Stimulated activated naive CD8-positive, alpha-beta T cell treated with anti-CD3 and anti-CD28 coated beads, Interleukin-15, amount 100 ng/mL, for 72 hours (primary cell): ENCODE measurements around the gene KLK3.
"Not testable (repeated sequence)": the region's sequence is repeated elsewhere in the genome, so short reads cannot be mapped to it uniquely, and the experiment has no call there.

ENCODE experiments used
- ATAC-seq: fragments of 150-1000 bp; cut with Tn5 transposase; 2 replicates; pipeline ENCODE4 v1.10.0; 2021; ENCODE audit warnings: mild to moderate bottlenecking, moderate library complexity
- DNase-seq, 2 donors: peaks; one replicate each; pipeline ENCODE4 v3.0.0; 2021 to 2022
- H3K27ac Mint-ChIP-seq, 2 donors: one replicate each; pipeline ENCODE4 v1.8.0; 2022; ENCODE audit warnings: mild to moderate bottlenecking in 2 of 2, mixed read lengths in 2 of 2, moderate library complexity in 2 of 2
- H3K27me3 Mint-ChIP-seq: one replicate; pipeline ENCODE4 v1.8.0; 2022; ENCODE audit warnings: mixed read lengths
- H3K4me1 Mint-ChIP-seq: one replicate; pipeline ENCODE4 v1.8.0; 2022; ENCODE audit warnings: mild to moderate bottlenecking, mixed read lengths
- H3K4me3 Mint-ChIP-seq, 2 donors: one replicate each; pipeline ENCODE4 v1.8.0; 2022; ENCODE audit warnings: mild to moderate bottlenecking in 2 of 2, mixed read lengths in 2 of 2, moderate library complexity in 1 of 2
- H3K9me3 Mint-ChIP-seq, 2 donors: one replicate each; pipeline ENCODE4 v1.8.0; 2022; ENCODE audit warnings: mixed read lengths in 2 of 2

KLK3 gene

DNA sequence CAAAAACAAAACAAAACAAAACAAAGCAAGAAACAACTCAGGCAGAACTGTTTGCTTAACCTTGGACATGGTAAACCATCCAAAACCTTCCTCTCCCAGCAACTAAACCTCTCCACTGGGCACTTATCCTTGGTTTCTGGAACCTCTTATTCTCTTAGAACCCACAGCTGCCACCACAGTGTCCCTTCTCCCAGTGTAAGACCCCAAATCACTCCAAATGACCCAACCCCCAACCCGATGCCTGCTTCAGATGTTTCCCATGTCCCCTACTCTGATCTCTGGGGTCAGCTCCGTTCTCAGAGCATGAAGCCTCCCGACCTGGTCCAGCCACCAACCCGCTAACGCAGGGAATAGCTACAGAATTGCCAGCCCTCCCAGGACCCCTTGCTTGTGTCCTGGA is 19.5 kb downstream of the KLK3 start:
- peaks cover 49% of the 10 kb centered on the region for H3K27me3 Mint-ChIP-seq
- ATAC-seq: no peak

DNA sequence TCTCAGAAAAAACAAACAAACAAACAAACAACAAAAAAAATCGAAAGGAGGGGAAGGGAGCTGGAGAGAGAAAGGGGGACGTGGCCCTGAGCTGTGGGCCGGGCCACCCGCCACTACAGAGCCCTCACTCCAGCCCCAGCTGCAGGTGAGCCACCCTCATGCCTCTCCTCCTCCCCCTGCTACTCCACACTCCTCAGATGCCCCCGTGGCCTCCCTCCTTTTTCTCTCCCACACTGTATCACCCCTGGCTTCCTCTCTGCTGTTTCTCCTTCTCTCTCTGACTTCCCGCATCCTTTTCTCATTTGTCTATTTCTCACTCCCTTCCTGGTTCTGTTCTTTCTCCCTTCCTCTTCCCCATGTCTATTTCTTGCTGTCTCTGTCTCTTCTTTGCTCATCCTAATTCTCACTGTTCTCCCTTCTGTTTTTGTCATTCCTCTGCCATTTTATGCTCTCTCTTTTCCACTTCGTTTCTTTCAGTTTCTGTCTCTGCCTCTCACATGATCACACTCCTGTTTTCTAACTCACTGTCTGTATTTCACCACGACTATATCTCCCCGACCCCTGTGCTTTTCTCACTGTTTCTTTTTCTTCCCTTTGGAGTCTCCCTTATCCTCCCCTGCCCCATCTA is 21.2 kb downstream of the KLK3 start:
- Mint-ChIP-seq H3K27ac (no peak overlapping the region), H3K4me1 (no peaks in the 10 kb centered on the region), H3K4me3 (no peak overlapping the region), H3K9me3 (no peaks in the 10 kb centered on the region), H3K27me3 (peaks cover 45% of the 10 kb centered on the region)
- ATAC-seq (no peak), DNase-seq (no peak)

More for the DNA sequence above, 19.5 kb downstream of the KLK3 start:
- Mint-ChIP-seq H3K4me3 (no peak overlapping the region), H3K27ac (no peak overlapping the region), H3K4me1 (no peaks in the 10 kb centered on the region), H3K9me3 (no peaks in the 10 kb centered on the region)
- DNase-seq: no peak

DNA sequence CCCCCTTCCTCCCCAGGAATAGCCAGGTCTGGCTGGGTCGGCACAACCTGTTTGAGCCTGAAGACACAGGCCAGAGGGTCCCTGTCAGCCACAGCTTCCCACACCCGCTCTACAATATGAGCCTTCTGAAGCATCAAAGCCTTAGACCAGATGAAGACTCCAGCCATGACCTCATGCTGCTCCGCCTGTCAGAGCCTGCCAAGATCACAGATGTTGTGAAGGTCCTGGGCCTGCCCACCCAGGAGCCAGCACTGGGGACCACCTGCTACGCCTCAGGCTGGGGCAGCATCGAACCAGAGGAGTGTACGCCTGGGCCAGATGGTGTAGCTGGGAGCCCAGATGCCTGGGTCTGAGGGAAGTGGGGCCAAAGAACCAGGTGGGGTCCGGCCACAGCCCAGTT is 21.7 kb downstream of the KLK3 start:
- Mint-ChIP-seq H3K27ac (no peak overlapping the region), H3K9me3 (no peaks in the 10 kb centered on the region), H3K4me3 (no peak overlapping the region), H3K27me3 (peaks cover 45% of the 10 kb centered on the region), H3K4me1 (no peaks in the 10 kb centered on the region)
- ATAC-seq: no peak
- DNase-seq: no peak

DNA sequence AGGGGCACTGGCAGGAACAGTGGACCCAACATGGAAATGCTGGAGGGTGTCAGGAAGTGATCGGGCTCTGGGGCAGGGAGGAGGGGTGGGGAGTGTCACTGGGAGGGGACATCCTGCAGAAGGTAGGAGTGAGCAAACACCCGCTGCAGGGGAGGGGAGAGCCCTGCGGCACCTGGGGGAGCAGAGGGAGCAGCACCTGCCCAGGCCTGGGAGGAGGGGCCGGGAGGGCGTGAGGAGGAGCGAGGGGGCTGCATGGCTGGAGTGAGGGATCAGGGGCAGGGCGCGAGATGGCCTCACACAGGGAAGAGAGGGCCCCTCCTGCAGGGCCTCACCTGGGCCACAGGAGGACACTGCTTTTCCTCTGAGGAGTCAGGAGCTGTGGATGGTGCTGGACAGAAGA is 22.6 kb downstream of the KLK3 start:
- peaks cover 47% of the 10 kb centered on the region for H3K27me3 Mint-ChIP-seq
- no peak overlapping the region for H3K27ac Mint-ChIP-seq
- DNase-seq (no peak), ATAC-seq (peak; percentile 26)
- no peak overlapping the region for H3K4me3 Mint-ChIP-seq
- H3K4me1 Mint-ChIP-seq: no peaks in the 10 kb centered on the region
- H3K9me3 Mint-ChIP-seq: no peaks in the 10 kb centered on the region

DNA sequence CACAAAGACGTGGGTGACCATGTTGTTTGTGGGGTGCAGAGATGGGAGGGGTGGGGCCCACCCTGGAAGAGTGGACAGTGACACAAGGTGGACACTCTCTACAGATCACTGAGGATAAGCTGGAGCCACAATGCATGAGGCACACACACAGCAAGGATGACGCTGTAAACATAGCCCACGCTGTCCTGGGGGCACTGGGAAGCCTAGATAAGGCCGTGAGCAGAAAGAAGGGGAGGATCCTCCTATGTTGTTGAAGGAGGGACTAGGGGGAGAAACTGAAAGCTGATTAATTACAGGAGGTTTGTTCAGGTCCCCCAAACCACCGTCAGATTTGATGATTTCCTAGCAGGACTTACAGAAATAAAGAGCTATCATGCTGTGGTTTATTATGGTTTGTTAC is 24.1 kb downstream of the KLK3 start:
- H3K27me3 Mint-ChIP-seq: peaks cover 53% of the 10 kb centered on the region
- H3K4me3 Mint-ChIP-seq: no peak overlapping the region
- no peaks in the 10 kb centered on the region for H3K4me1 Mint-ChIP-seq
- H3K9me3 Mint-ChIP-seq: no peaks in the 10 kb centered on the region
- DNase-seq (no peak), ATAC-seq (no peak)
- H3K27ac Mint-ChIP-seq: no peak overlapping the region

DNA sequence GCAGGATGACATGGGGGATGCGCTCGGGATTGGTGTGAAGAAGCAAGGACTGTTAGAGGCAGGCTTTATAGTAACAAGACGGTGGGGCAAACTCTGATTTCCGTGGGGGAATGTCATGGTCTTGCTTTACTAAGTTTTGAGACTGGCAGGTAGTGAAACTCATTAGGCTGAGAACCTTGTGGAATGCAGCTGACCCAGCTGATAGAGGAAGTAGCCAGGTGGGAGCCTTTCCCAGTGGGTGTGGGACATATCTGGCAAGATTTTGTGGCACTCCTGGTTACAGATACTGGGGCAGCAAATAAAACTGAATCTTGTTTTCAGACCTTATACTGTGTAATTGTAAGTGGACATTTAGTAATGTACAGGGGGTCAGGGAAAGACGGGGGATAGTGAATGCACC is 25.5 kb downstream of the KLK3 start:
- Mint-ChIP-seq H3K4me1 (no peaks in the 10 kb centered on the region), H3K27ac (no peak overlapping the region), H3K4me3 (no peak overlapping the region), H3K9me3 (no peaks in the 10 kb centered on the region), H3K27me3 (peaks cover 57% of the 10 kb centered on the region)
- DNase-seq: no peak
- no peak for ATAC-seq

DNA sequence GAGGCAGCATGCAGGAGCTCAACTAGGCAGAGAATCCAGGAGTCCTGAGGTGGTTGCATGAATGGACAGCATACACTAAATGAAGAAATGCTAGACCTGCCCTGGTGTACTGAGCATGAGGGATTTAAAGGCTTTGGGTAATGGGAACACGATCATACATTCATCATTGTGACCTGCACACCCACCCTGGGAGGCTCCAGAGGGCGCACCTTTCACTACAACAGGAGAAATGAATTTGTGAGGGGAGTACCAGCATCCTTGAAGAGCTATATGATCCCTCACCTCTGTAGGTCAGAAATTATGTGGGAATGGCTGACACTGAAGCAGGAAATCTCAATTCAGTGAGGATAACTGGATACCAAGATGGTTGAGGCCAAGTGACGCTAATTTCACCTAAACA is 27.5 kb downstream of the KLK3 start:
- Mint-ChIP-seq H3K27me3 (peaks cover 70% of the 10 kb centered on the region), H3K4me1 (no peaks in the 10 kb centered on the region), H3K4me3 (no peak overlapping the region), H3K27ac (no peak overlapping the region), H3K9me3 (no peaks in the 10 kb centered on the region)
- DNase-seq: no peak
- ATAC-seq: no peak

DNA sequence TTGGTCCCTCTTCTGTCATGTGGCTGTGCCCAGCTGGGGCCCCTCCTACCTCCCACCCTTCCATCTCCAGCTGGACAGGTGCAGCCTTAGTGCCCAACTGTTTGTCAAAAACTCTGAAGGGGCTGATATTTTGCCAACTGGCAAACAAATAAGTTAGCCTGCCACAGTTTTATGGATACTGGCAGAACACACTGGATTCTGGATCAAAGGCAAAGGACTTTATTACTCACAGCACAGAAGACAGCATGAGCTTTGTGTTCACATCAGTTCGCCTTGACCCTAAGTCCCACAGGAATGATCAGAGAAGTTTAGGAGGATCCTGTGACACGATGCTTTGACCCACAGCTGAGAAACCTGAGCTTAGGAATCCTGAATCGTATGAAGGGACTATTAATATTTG is 34.9 kb downstream of the KLK3 start:
- Mint-ChIP-seq H3K9me3 (peaks cover 0 to 7% of the 10 kb centered on the region in 2 donors), H3K27ac (no peak overlapping the region), H3K4me1 (no peaks in the 10 kb centered on the region), H3K4me3 (no peak overlapping the region), H3K27me3 (peaks cover 50% of the 10 kb centered on the region)
- ATAC-seq: no peak
- DNase-seq: no peak

DNA sequence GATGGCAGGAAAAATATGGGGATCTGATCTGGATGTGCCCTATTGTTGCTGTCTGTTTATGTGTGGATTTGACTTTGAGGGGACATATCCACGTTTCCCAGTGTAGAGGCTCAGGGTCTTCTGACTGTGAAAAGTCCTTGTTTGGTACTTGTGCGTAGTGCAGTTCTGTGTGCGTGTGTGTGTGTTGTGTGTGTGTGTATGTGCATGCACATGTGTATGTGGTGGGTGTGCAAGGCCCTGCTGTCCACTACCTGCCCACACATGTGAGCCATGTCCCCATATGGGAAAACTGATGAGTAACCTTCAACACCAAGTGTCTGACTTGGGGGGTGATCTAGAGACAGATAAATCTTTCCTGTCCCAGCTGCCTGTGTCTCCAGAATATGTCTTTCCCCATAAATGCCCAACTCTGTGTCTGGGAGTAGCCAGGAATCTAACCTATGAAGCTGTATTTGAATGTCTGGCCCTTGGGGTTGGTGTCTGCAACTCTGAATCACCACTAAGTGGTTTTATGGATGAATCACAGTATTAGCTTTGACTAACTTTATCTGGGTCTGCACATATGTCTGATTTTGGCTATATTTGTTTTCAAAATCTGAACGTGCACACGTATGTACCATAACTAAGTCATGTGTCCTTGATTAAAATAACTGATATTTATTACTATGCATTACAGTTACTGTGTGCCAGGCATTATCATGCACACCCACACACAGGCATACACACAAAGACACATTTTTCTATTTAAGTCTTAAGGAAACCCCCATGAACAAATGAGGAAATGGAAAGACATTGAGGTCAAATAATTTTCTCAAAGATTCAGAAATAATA is 35.9 kb downstream of the KLK3 start:
- Mint-ChIP-seq H3K27ac (no peak overlapping the region), H3K4me3 (no peak overlapping the region), H3K4me1 (no peaks in the 10 kb centered on the region), H3K27me3 (peaks cover 50% of the 10 kb centered on the region), H3K9me3 (peaks cover 0 to 14% of the 10 kb centered on the region in 2 donors)
- no peak for ATAC-seq
- DNase-seq: no peak

DNA sequence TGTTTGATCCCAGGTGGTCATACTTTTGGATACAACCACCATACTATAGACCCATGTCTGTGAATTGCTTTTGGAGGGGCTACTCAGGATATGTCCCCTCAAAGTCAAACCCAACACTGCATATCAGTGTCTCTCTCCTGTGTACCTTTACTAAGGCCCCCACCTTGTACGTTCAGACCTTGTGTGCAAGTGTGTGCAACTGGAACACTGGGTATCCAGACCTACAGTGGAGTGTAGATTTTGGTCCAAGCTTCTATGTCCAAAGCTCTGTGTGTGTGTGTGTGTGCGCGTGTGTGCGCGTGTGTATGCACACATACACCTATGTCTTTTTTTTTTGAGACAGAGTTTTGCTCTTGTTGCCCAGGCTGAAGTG is 36.5 kb downstream of the KLK3 start:
- H3K4me3 Mint-ChIP-seq: no peak overlapping the region
- H3K9me3 Mint-ChIP-seq: peaks cover 0 to 14% of the 10 kb centered on the region in 2 donors
- H3K4me1 Mint-ChIP-seq: no peaks in the 10 kb centered on the region
- DNase-seq: no peak
- peaks cover 50% of the 10 kb centered on the region for H3K27me3 Mint-ChIP-seq
- H3K27ac Mint-ChIP-seq: no peak overlapping the region
- no peak for ATAC-seq

DNA sequence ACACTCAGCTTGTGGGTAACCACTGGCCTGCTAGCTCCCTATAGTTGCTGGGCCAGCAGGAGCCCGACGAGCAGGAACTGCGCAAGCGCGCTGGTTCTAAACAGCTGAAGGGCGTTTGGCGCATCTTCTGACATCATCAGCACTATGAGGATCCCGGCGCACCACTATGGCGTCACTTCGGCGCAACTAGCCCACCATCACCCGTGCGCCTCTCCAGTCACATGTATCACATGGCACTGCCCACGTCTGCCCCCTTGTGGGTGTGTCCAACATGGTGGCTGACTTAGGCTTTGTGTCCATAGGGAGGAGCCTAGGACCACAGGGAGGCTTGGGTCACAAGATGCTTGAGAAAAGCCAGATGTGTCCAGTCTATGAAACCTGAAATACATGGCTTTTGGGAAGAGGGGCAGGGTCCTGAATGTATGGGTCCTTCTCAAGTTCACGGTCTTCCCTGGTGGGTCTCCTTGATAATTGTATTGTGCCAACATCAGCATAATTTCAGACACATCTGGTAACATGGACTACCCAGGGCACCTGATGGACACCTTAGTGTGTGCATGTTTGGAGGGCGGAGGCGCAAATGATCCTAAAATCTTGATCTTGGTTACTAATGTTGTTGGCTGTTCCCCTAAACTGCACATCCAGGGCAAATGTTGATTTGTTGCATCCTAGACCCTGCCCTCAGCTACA is 38.5 kb downstream of the KLK3 start:
- no peak overlapping the region for H3K27ac Mint-ChIP-seq
- DNase-seq (no peak), ATAC-seq (no peak)
- H3K4me3 Mint-ChIP-seq: no peak overlapping the region
- H3K9me3 Mint-ChIP-seq: peaks cover 0 to 14% of the 10 kb centered on the region in 2 donors
- H3K27me3 Mint-ChIP-seq: peaks cover 49% of the 10 kb centered on the region
- no peaks in the 10 kb centered on the region for H3K4me1 Mint-ChIP-seq

DNA sequence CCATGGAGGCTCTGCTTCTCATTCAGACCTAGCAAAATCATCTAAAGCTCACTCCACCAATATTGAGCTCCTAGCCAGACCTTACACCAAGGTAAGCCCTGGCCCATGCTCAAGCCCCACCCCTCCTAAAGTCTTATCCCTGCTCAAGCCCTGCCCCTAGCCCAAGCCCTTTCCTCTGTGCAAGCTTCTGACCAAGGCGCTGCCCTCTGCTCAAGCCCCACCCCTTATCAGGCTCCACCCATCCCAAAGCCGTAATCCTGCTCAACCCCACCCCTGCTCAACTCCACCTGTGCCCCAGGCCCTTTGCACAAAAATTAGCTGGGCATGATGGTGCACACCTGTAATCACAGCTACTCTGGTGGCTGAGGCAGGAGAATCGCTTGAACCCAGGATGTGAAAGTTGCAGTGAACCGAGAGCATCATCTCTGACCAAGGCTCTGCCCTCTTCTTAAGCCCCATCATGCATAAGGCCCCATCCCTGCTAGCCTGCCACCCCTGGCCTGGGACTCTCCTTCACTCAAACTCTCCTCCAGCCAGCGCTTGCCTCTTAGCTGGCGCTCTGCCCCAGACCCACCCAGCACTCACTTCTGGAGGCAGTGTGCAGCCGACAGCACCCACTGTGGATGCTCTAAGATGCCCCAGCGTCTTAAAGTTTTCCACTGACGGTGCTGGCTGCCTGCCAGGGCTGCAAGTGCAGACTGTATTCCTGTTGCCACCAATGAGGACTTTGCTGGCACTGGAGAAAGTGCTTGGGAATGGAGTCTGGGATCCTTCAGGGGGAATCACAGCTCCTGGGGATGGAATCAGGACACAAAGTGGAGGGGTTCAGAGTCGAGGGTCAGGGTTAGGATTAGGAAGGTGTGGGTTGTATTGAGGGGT is 40.0 kb downstream of the KLK3 start:
- no peak overlapping the region for H3K4me3 Mint-ChIP-seq
- no peak overlapping the region for H3K27ac Mint-ChIP-seq
- H3K27me3 Mint-ChIP-seq: peaks cover 47% of the 10 kb centered on the region
- no peaks in the 10 kb centered on the region for H3K4me1 Mint-ChIP-seq
- peaks cover 0 to 14% of the 10 kb centered on the region in 2 donors for H3K9me3 Mint-ChIP-seq
- DNase-seq: no peak
- no peak for ATAC-seq

DNA sequence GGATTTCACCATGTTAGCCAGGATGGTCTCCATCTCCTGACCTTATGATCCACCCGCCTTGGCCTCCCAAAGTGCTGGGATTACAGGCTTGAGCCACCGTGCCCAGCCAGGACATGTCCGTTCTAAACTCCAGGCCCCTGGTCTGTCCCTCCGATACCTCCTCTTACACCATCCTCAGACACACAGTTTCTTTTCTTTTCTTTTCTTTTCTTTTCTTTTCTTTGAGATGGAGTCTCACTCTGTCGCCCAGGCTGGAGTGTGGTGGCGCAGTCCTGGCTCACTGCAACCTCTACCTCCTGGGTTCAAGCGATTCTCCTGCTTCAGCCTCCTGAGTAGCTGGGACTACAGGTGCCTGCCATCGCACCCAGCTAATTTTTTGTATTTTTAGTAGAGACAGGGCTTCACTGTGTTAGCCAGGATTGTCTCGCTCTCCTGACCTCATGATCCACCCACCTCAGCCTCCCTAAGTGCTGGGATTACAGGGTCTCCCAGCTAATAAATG is 41.4 kb downstream of the KLK3 start:
- H3K4me1 Mint-ChIP-seq: not testable (repeated sequence)

DNA sequence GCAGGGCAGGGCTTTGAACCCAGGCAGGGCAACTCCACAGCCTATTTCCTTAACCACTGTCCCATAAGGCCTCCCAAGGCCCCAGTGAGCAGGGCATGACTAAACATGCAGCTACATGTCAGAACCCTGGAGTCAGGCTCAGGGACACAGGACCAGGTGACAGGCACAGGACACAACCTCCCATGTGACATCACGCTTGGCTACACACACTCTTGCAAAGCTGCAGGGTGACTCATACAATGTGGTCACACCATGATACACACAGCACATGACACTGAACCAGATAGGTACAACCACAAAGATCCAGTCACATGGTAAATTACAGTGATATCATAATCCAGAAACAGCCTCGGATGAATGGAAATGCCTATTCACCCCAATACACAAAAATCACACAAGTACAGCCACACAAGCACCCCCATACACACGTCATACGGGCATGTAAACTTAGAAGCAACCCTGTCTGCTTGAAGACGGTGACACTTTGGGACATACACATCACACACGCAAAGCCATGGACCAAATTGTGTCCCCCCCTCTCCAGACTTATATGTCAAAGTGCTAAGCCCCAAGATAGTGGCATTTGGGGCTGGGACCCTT is 42.0 kb downstream of the KLK3 start:
- no peak overlapping the region for H3K4me3 Mint-ChIP-seq
- DNase-seq (peak in 1 of 2 donors; percentile 48), ATAC-seq (peak; percentile 98)
- H3K9me3 Mint-ChIP-seq: peaks cover 0 to 14% of the 10 kb centered on the region in 2 donors
- H3K27ac Mint-ChIP-seq: no peak overlapping the region
- H3K27me3 Mint-ChIP-seq: peaks cover 51% of the 10 kb centered on the region
- no peaks in the 10 kb centered on the region for H3K4me1 Mint-ChIP-seq

More for the DNA sequence above, 41.4 kb downstream of the KLK3 start:
- not testable (repeated sequence) for ATAC-seq, DNase-seq, H3K4me3 Mint-ChIP-seq, H3K27ac Mint-ChIP-seq
- peaks cover 48% of the 10 kb centered on the region for H3K27me3 Mint-ChIP-seq
- H3K9me3 Mint-ChIP-seq: peaks cover 0 to 14% of the 10 kb centered on the region in 2 donors

DNA sequence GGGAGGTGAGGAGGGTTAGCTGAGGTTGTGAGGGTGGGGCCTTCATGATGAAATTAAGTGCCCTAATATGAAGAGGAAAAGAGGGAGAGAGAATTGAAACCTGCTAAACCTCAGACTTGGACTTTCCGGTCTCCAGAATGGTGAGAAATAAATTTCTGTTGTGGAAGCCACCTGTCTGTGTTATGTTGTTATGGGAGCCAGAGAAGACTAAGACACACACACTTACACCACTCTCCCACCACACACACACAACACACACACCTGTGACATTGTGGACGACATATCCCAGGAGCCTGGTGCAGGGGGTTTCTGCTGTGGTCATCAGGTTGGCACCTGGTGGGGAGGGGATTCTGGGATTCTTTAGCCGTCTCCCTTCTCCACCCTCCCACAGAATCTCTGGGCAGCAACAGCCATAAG is 42.5 kb downstream of the KLK3 start:
- Mint-ChIP-seq H3K27ac (no peak overlapping the region), H3K9me3 (peaks cover 0 to 14% of the 10 kb centered on the region in 2 donors), H3K27me3 (peaks cover 47% of the 10 kb centered on the region), H3K4me1 (no peaks in the 10 kb centered on the region), H3K4me3 (no peak overlapping the region)
- no peak for DNase-seq
- ATAC-seq: no peak
